ENCODE measurements around the gene MCAM.

MCAM gene

DNA sequence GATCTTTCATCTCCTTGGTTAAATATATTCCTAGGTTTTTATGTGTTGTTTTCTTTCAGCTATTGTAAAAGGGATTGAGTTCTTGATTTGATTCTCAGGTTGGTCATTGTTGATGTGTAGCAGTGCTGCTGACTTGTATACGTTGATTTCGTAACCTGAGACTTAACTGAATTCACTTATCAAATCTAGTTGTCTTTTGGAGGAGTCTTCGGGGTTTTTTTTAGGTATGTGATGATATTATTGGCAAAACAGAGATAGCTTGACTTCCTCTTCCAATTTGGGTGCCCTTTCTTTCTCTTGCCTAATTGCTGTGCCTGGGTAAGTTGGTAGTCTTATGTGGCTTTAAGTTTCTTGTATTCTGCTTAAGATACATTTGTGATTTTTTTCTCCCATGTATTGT is 57.9 kb downstream of the MCAM start:
- no peak for DNase-seq

Measured in NCI-H1092 treated with DMSO at 0.1 percent for 48 hours (cell line).